ENCODE data around the gene EPHA7. TPM values are rescaled to one million over a fixed set of nuclear protein-coding genes. Genes with fewer than 3 reads are reported as not detected.

Gene EPHA7
- total and polyA plus RNA-seq, 5 experiments from 2014 or later: not detected

GRCh38 chr6:93337772-93338394, 81.5 kb downstream of the EPHA7 start:
- H3K4me3 Mint-ChIP-seq: no peak overlapping the region
- H3K36me3 Mint-ChIP-seq: no peaks in the 10 kb centered on the region
- POLR2A ChIA-PET: no interaction called here
- no peak overlapping the region for H3K27ac Mint-ChIP-seq
- ATAC-seq: no peak
- H3K9me3 Mint-ChIP-seq: peaks cover 0 to 6% (median 0%) of the 10 kb centered on the region in 9 donors
- H3K27me3 Mint-ChIP-seq: no peaks in the 10 kb centered on the region
- H3K4me1 Mint-ChIP-seq: no peaks in the 10 kb centered on the region
- no peak for DNase-seq

GRCh38 chr6:93337014-93337413, 82.3 kb downstream of the EPHA7 start:
- no peaks in the 10 kb centered on the region for H3K27me3 Mint-ChIP-seq
- POLR2A ChIA-PET: no interaction called here

GRCh38 chr6:93329301-93330000, 89.9 kb downstream of the EPHA7 start:
- DNase-seq (no peak), ATAC-seq (no peak)
- no peaks in the 10 kb centered on the region for H3K36me3 Mint-ChIP-seq
- H3K9me3 Mint-ChIP-seq: peaks cover 0 to 15% (median 4%) of the 10 kb centered on the region in 9 donors
- H3K27me3 Mint-ChIP-seq: no peaks in the 10 kb centered on the region
- no peak overlapping the region for H3K27ac Mint-ChIP-seq
- no peak overlapping the region for H3K4me3 Mint-ChIP-seq
- POLR2A ChIA-PET: no interaction called here
- H3K4me1 Mint-ChIP-seq: no peaks in the 10 kb centered on the region

More at GRCh38 chr6:93337014-93337413, 82.3 kb downstream of the EPHA7 start:
- Mint-ChIP-seq H3K9me3 (peaks cover 0 to 6% (median 0%) of the 10 kb centered on the region in 9 donors), H3K4me1 (no peaks in the 10 kb centered on the region), H3K4me3 (no peak overlapping the region), H3K36me3 (no peaks in the 10 kb centered on the region), H3K27ac (no peak overlapping the region)
- ATAC-seq: no peak
- DNase-seq: no peak

- ATAC-seq: no peak
- Mint-ChIP-seq H3K9me3 (peaks cover 0 to 15% (median 3%) of the 10 kb centered on the region in 9 donors), H3K36me3 (no peaks in the 10 kb centered on the region), H3K4me1 (no peaks in the 10 kb centered on the region), H3K27me3 (no peaks in the 10 kb centered on the region), H3K27ac (no peak overlapping the region), H3K4me3 (no peak overlapping the region)
- POLR2A ChIA-PET: no interaction called here
- DNase-seq: no peak
Observed at GRCh38 chr6:93327857-93328256, 91.5 kb downstream of the EPHA7 start.

GRCh38 chr6:93325761-93326160, 93.6 kb downstream of the EPHA7 start:
- Mint-ChIP-seq H3K4me1 (no peaks in the 10 kb centered on the region), H3K27me3 (no peaks in the 10 kb centered on the region), H3K27ac (no peak overlapping the region), H3K4me3 (no peak overlapping the region), H3K9me3 (peaks cover 0 to 15% (median 3%) of the 10 kb centered on the region in 9 donors), H3K36me3 (no peaks in the 10 kb centered on the region)
- POLR2A ChIA-PET: no interaction called here
- ATAC-seq (no peak), DNase-seq (no peak)

- POLR2A ChIA-PET: no interaction called here
- peaks cover 0 to 21% (median 3%) of the 10 kb centered on the region in 9 donors for H3K9me3 Mint-ChIP-seq
- H3K27ac Mint-ChIP-seq: no peak overlapping the region
- H3K36me3 Mint-ChIP-seq: no peaks in the 10 kb centered on the region
- no peaks in the 10 kb centered on the region for H3K27me3 Mint-ChIP-seq
- H3K4me1 Mint-ChIP-seq: no peaks in the 10 kb centered on the region
- no peak overlapping the region for H3K4me3 Mint-ChIP-seq
- DNase-seq (no peak), ATAC-seq (no peak)
Observed at GRCh38 chr6:93323630-93324029, 95.7 kb downstream of the EPHA7 start.

GRCh38 chr6:93322651-93323050, 96.7 kb downstream of the EPHA7 start:
- POLR2A ChIA-PET: no interaction called here
- no peaks in the 10 kb centered on the region for H3K27me3 Mint-ChIP-seq
- DNase-seq: no peak
- H3K9me3 Mint-ChIP-seq: peaks cover 0 to 13% (median 3%) of the 10 kb centered on the region in 9 donors
- no peak overlapping the region for H3K27ac Mint-ChIP-seq
- H3K4me1 Mint-ChIP-seq: no peaks in the 10 kb centered on the region
- ATAC-seq: no peak
- H3K36me3 Mint-ChIP-seq: no peaks in the 10 kb centered on the region
- no peak overlapping the region for H3K4me3 Mint-ChIP-seq

- H3K27me3 Mint-ChIP-seq: no peaks in the 10 kb centered on the region
- H3K4me3 Mint-ChIP-seq: no peak overlapping the region
- ATAC-seq (no peak), DNase-seq (no peak)
- no peak overlapping the region for H3K27ac Mint-ChIP-seq
- POLR2A ChIA-PET: no interaction called here
- no peaks in the 10 kb centered on the region for H3K36me3 Mint-ChIP-seq
- H3K4me1 Mint-ChIP-seq: no peaks in the 10 kb centered on the region
- peaks cover 0 to 8% (median 0%) of the 10 kb centered on the region in 9 donors for H3K9me3 Mint-ChIP-seq
Observed at GRCh38 chr6:93319304-93319703, 100.1 kb downstream of the EPHA7 start.

GRCh38 chr6:93318121-93318520, 101.2 kb downstream of the EPHA7 start:
- DNase-seq: no peak
- H3K27ac Mint-ChIP-seq: no peak overlapping the region
- peaks cover 0 to 8% (median 0%) of the 10 kb centered on the region in 9 donors for H3K9me3 Mint-ChIP-seq
- no peaks in the 10 kb centered on the region for H3K36me3 Mint-ChIP-seq
- POLR2A ChIA-PET: no interaction called here
- no peaks in the 10 kb centered on the region for H3K27me3 Mint-ChIP-seq
- H3K4me3 Mint-ChIP-seq: no peak overlapping the region
- no peak for ATAC-seq
- H3K4me1 Mint-ChIP-seq: no peaks in the 10 kb centered on the region

GRCh38 chr6:93317592-93317991, 101.8 kb downstream of the EPHA7 start:
- DNase-seq: no peak
- POLR2A ChIA-PET: no interaction called here

GRCh38 chr6:93307505-93308409, 111.6 kb downstream of the EPHA7 start:
- Mint-ChIP-seq H3K9me3 (peaks cover 0 to 13% (median 4%) of the 10 kb centered on the region in 9 donors), H3K36me3 (no peaks in the 10 kb centered on the region), H3K27me3 (no peaks in the 10 kb centered on the region), H3K27ac (no peak overlapping the region), H3K4me3 (no peak overlapping the region), H3K4me1 (no peaks in the 10 kb centered on the region)
- ATAC-seq (no peak), DNase-seq (no peak)
- POLR2A ChIA-PET: no interaction called here

More at GRCh38 chr6:93317592-93317991, 101.8 kb downstream of the EPHA7 start:
- no peak for ATAC-seq
- no peak overlapping the region for H3K27ac Mint-ChIP-seq
- H3K4me1 Mint-ChIP-seq: no peaks in the 10 kb centered on the region
- H3K9me3 Mint-ChIP-seq: peaks cover 0 to 8% (median 0%) of the 10 kb centered on the region in 9 donors
- no peak overlapping the region for H3K4me3 Mint-ChIP-seq
- no peaks in the 10 kb centered on the region for H3K36me3 Mint-ChIP-seq
- no peaks in the 10 kb centered on the region for H3K27me3 Mint-ChIP-seq

- H3K4me3 Mint-ChIP-seq: no peak overlapping the region
- no peak overlapping the region for H3K27ac Mint-ChIP-seq
- ATAC-seq (no peak), DNase-seq (no peak)
- H3K9me3 Mint-ChIP-seq: peaks cover 0 to 20% (median 2%) of the 10 kb centered on the region in 9 donors
- POLR2A ChIA-PET: no interaction called here
- no peaks in the 10 kb centered on the region for H3K4me1 Mint-ChIP-seq
- no peaks in the 10 kb centered on the region for H3K27me3 Mint-ChIP-seq
- no peaks in the 10 kb centered on the region for H3K36me3 Mint-ChIP-seq
Observed at GRCh38 chr6:93305088-93305487, 114.3 kb downstream of the EPHA7 start.

- POLR2A ChIA-PET: no interaction called here
- no peak for ATAC-seq
- H3K9me3 Mint-ChIP-seq: peaks cover 0 to 25% (median 5%) of the 10 kb centered on the region in 9 donors
- H3K4me3 Mint-ChIP-seq: no peak overlapping the region
- H3K4me1 Mint-ChIP-seq: no peaks in the 10 kb centered on the region
- no peaks in the 10 kb centered on the region for H3K27me3 Mint-ChIP-seq
- no peak overlapping the region for H3K27ac Mint-ChIP-seq
- DNase-seq: no peak
- H3K36me3 Mint-ChIP-seq: no peaks in the 10 kb centered on the region
Observed at GRCh38 chr6:93304505-93304904, 114.9 kb downstream of the EPHA7 start.
